Heart right ventricle (tissue), 16 donors: ENCODE measurements around the gene RELB. TPM values are rescaled to one million over a fixed set of nuclear protein-coding genes. Genes with fewer than 3 reads are reported as not detected.

Source experiments
- ATAC-seq, 8 donors: fragments of 200-7000 bp; cut with Tn5 transposase; one replicate each; pipeline ENCODE4 v1.9.1; 2020; ENCODE audit warnings: mild to moderate bottlenecking in 8 of 8, moderate library complexity in 8 of 8, moderate number of reproducible peaks in 1 of 8
- DNase-seq, 2 donors: peaks; one replicate each; pipeline ENCODE4 v3.0.0-alpha.2; 2020
- H3K27ac ChIP-seq, 10 donors: fragments of 200-600 bp; sonication (generic) in 2 of 10; one replicate each; pipeline versions ENCODE4 v1.5.0 to v1.8.0; 2020 to 2022; ENCODE audit warnings: mild to moderate bottlenecking in 3 of 10
- H3K27me3 ChIP-seq, 7 donors: fragments of 200-600 bp; one replicate each; pipeline ENCODE4 v1.8.0; 2021 to 2022; ENCODE audit warnings: mild to moderate bottlenecking in 2 of 7
- H3K36me3 ChIP-seq, 9 donors: fragments of 200-600 bp; sonication (generic) in 1 of 9; one replicate each; pipeline versions ENCODE4 v1.5.0 to v1.8.0; 2020 to 2022; ENCODE audit warnings: mild to moderate bottlenecking in 2 of 9
- H3K4me1 ChIP-seq, 9 donors: fragments of 200-600 bp; sonication (generic) in 1 of 9; one replicate each; pipeline versions ENCODE4 v1.5.0 to v1.8.0; 2020 to 2022; ENCODE audit warnings: mild to moderate bottlenecking in 4 of 9
- H3K4me3 ChIP-seq, 10 donors: fragments of 200-600 bp; sonication (generic) in 2 of 10; one replicate each; pipeline versions ENCODE4 v1.5.0 to v1.8.0; 2020 to 2022; ENCODE audit warnings: mild to moderate bottlenecking in 7 of 10, moderate library complexity in 2 of 10
- H3K9me3 ChIP-seq, 11 donors: fragments of 200-600 bp in 10 of 11; sonication (generic) in 2 of 11; one replicate each; pipeline versions ENCODE4 v1.5.0 to v1.8.0; 2013 to 2022; ENCODE audit warnings: mild to moderate bottlenecking in 2 of 11, control low read depth in 1 of 11, moderate library complexity in 1 of 11
- CTCF ChIP-seq, 9 donors: fragments of 200-600 bp; sonication (generic) in 2 of 9; IDR thresholded peaks; one replicate each; pipeline versions ENCODE4 v1.5.0 to v1.8.0; 2021 to 2022; ENCODE audit warnings: antibody characterized with exemption in 9 of 9, mild to moderate bottlenecking in 5 of 9, moderate library complexity in 1 of 9
- WGBS, 2 donors: extraction: QIAGEN DNeasy Blood & Tissue Kit; methylation state at CpG; one replicate each; pipeline ENCODE4 v1.1.7; 2013; ENCODE audit warnings: inconsistent platforms in 1 of 2; 5-methylcytosine and 5-hydroxymethylcytosine counted together
- intact Hi-C, 10 donors: fragments of 100-400 bp; cut with DNase I; formaldehyde crosslinking; loops; one replicate each; pipeline versions ENCODE4 v1.11.1 to v1.14.2; 2022
- polyA plus RNA-seq, 2 donors: library from polyadenylated mRNA; stranded (reverse); fragments of 200-250 nt; gene quantifications; one replicate each; pipeline ENCODE4 v1.2.3, GENCODE V29; 2013
- total RNA-seq, 10 donors: library from RNA; stranded (reverse); fragmentation: NEBNext Ultra II Directional in 3 of 10; extraction: Animal tissue kit (Norgen Biotek cat#: 25700) in 3 of 10; gene quantifications; one replicate each; pipeline versions ENCODE4 v1.2.1 to v1.2.4, GENCODE V29; 2021 to 2023
- donor health status: Arrhythmogenic right ventricular cardiomyopathy.
- donor health status: ischemic (EF 13 %, LVEDD 7.1; RV severe dilation, severe dysfunction).
- donor health status: healthy with polysubstance abuse.
- donor health status: DM: no; HTN: yes; CAD: no.
- donor health status: DM: no; HTN: no; CAD: no.
- donor health status: ischemic (EF 25% LVEDD 6.9; RV normal size, moderate dysfunction).
- donor health status: ischemic (EF 25% LVEDD 5.7; RV mildly dilated, moderate dysfunction).
- donor health status: healthy.
- donor health status: DM: yes; HTN: yes; CAD: no.
- donor health status: Ischemic cardiomyopathy.
- donor health status: ischemic (EF 35%, LVEDD 5.7; RV mildly dilated, moderate dysfunction).
- donor health status: nonischemic (EF 11% LVEDD 7.7; RV severe dilation, severe dysfunction).
- donor health status: DM: yes; HTN: yes; CAD: no.
- donor health status: PGD.
- donor health status: ischemic (EF 29% LVEDD 5.4; RV normal size, mild dysfunction).
- donor health status: nonischemic (EF 23%, LVEDD 6.1; RV moderate dilation, normal function).

RELB gene
- total and polyA plus RNA-seq, 12 donors = 1.3 to 19.3 (median 5.5) TPM

- H3K36me3 ChIP-seq = peaks cover 7 to 93% (median 71%) of the 10 kb centered on the region in 9 donors
- ATAC-seq (no peak), DNase-seq (no peak)
- H3K9me3 ChIP-seq = no peaks in the 10 kb centered on the region
- H3K27ac ChIP-seq = no peak overlapping the region
- H3K4me3 ChIP-seq = no peak overlapping the region
- WGBS, 2 donors = 97 to 99% methylated on average over 4 of the region's 4 CpGs
- intact Hi-C loops = no loop called here
- H3K27me3 ChIP-seq = no peaks in the 10 kb centered on the region
- H3K4me1 ChIP-seq = no peaks in the 10 kb centered on the region
- TF ChIP-seq CTCF (IDR thresholded peaks at IDR 0.05) = no peak
Observed at GRCh38 chr19:44975444-44975843, 25.8 kb upstream of the RELB start.

GRCh38 chr19:44984005-44984404, 17.3 kb upstream of the RELB start:
- no peaks in the 10 kb centered on the region for H3K27me3 ChIP-seq
- H3K9me3 ChIP-seq = no peaks in the 10 kb centered on the region
- H3K4me3 ChIP-seq = no peak overlapping the region
- no peak overlapping the region for H3K27ac ChIP-seq
- intact Hi-C loops = no loop called here
- DNase-seq (no peak), ATAC-seq (no peak)
- TF ChIP-seq CTCF (IDR thresholded peaks at IDR 0.05) = no peak
- H3K4me1 ChIP-seq = no peaks in the 10 kb centered on the region
- peaks cover 0 to 99% (median 33%) of the 10 kb centered on the region in 9 donors for H3K36me3 ChIP-seq
- WGBS, 2 donors = 92 to 93% methylated on average over 9 of the region's 9 CpGs

- intact Hi-C loops = loop anchor here in 2 of 10 donors (5.0 kb wide), 2 partner anchors 72 to 922 kb away; no protein-coding TSS in a partner anchor
- Histone ChIP-seq H3K27ac (no peak overlapping the region), H3K4me1 (no peaks in the 10 kb centered on the region), H3K36me3 (peaks cover 0 to 99% (median 25%) of the 10 kb centered on the region in 9 donors), H3K4me3 (no peak overlapping the region), H3K9me3 (no peaks in the 10 kb centered on the region), H3K27me3 (no peaks in the 10 kb centered on the region)
- no peak for TF ChIP-seq CTCF (IDR thresholded peaks at IDR 0.05)
- WGBS, 2 donors = 87 to 88% methylated on average over 4 of the region's 4 CpGs
- DNase-seq = no peak
- ATAC-seq = no peak
Observed at GRCh38 chr19:44985445-44985844, 15.8 kb upstream of the RELB start.

GRCh38 chr19:44986389-44986788, 14.9 kb upstream of the RELB start:
- no peak overlapping the region for H3K27ac ChIP-seq
- no peak for ATAC-seq
- no peaks in the 10 kb centered on the region for H3K9me3 ChIP-seq
- no peak overlapping the region for H3K4me3 ChIP-seq
- no peaks in the 10 kb centered on the region for H3K4me1 ChIP-seq
- 89 to 91% methylated on average over 7 of the region's 7 CpGs for WGBS, 2 donors
- H3K36me3 ChIP-seq = peaks cover 0 to 99% (median 24%) of the 10 kb centered on the region in 9 donors
- H3K27me3 ChIP-seq = no peaks in the 10 kb centered on the region
- DNase-seq = no peak
- intact Hi-C loops = loop anchor here in 2 of 10 donors (5.0 kb wide), 2 partner anchors 71 to 921 kb away; no protein-coding TSS in a partner anchor
- TF ChIP-seq CTCF (IDR thresholded peaks at IDR 0.05) = no peak
